Mucosa of descending colon (tissue), 3 donors: Measurements from ENCODE around the gene SLC25A11. TPM values are rescaled to one million over a fixed set of nuclear protein-coding genes. Genes with fewer than 3 reads are reported as not detected.
A peak's percentile ranks its signal among the peaks of the same experiment; 100 is the strongest.

Source experiments
- ATAC-seq: fragments of 200-7000 bp; cut with Tn5 transposase; one replicate; pipeline ENCODE4 v1.9.1; 2020; ENCODE audit warnings: mild to moderate bottlenecking, moderate library complexity
- DNase-seq, 3 donors: peaks; one replicate each; pipeline ENCODE4 v3.0.0-alpha.2; 2020
- H3K36me3 ChIP-seq: fragments of 200-600 bp; one replicate; pipeline ENCODE4 v1.8.0; 2021; ENCODE audit warnings: low read depth, mild to moderate bottlenecking
- H3K4me1 ChIP-seq: fragments of 200-600 bp; one replicate; pipeline ENCODE4 v1.8.0; 2021; ENCODE audit warnings: low read depth, mild to moderate bottlenecking
- H3K4me3 ChIP-seq: fragments of 200-600 bp; one replicate; pipeline ENCODE4 v1.8.0; 2021; ENCODE audit warnings: mild to moderate bottlenecking
- H3K9me3 ChIP-seq: fragments of 200-600 bp; one replicate; pipeline ENCODE4 v1.8.0; 2021; ENCODE audit warnings: mild to moderate bottlenecking
- CTCF ChIP-seq: fragments of 200-600 bp; IDR thresholded peaks from one replicate; pipeline ENCODE4 v1.8.0; 2022; ENCODE audit warnings: antibody characterized with exemption, mild to moderate bottlenecking
- intact Hi-C, 2 donors: fragments of 100-400 bp; cut with DNase I in 1 of 2; cut with micrococcal nuclease in 1 of 2; formaldehyde crosslinking; loops; one replicate each; pipeline versions ENCODE4 v1.11.0 to v1.11.1; 2022; cut with DNase I, micrococcal nuclease
- microRNA-seq: library from miRNA; unstranded; fragments of <30 nt; microRNA quantifications from one replicate; pipeline ENCODE4, GENCODE V29; 2019
- total RNA-seq, 3 donors: library from RNA; stranded (reverse); fragmentation: NEBNext Ultra II Directional in 2 of 3; extraction: Animal tissue kit (Norgen Biotek cat#: 25700) in 2 of 3; gene quantifications; one replicate each; pipeline versions ENCODE4 v1.2.1 to v1.2.4, GENCODE V29; 2021 to 2023
- donor health status: DM: no; HTN: no; CAD: no; lungs with moderate emphysema.
- donor health status: DM: no; HTN: no; CAD: no.
- donor health status: DM: no; HTN: yes; CAD: no.

SLC25A11 gene
- total RNA-seq, 3 donors from 2014 or later = 68.4 to 87.2 (median 72.8) TPM

- no peak for ATAC-seq
- H3K4me1 ChIP-seq = no peaks in the 10 kb centered on the region
- intact Hi-C loops = loop anchor here in 1 of 2 donors (10.0 kb wide), 1 partner anchor 168 kb away; no protein-coding TSS in a partner anchor
- DNase-seq = peak in 1 of 3 donors; percentile 45
- H3K36me3 ChIP-seq = peaks cover 3% of the 10 kb centered on the region
- H3K4me3 ChIP-seq = no peak overlapping the region
- H3K9me3 ChIP-seq = no peaks in the 10 kb centered on the region
- TF ChIP-seq CTCF = no peak
Measured at GRCh38 chr17:4892499-4893221, 47.2 kb downstream of the SLC25A11 start.

- Histone ChIP-seq H3K4me3 (no peak overlapping the region), H3K36me3 (peaks cover 3% of the 10 kb centered on the region), H3K4me1 (no peaks in the 10 kb centered on the region), H3K9me3 (no peaks in the 10 kb centered on the region)
- peak in 1 of 3 donors; percentile 53 for DNase-seq
- no peak for ATAC-seq
- no peak for TF ChIP-seq CTCF
- intact Hi-C loops = loop anchor here in 1 of 2 donors (10.0 kb wide), 1 partner anchor 167 kb away; no protein-coding TSS in a partner anchor
Measured at GRCh38 chr17:4891411-4892410, 48.1 kb downstream of the SLC25A11 start.

- intact Hi-C loops = loop anchor here (5.0 to 10.0 kb wide), 3 partner anchors 100 to 183 kb away; partner anchors contain the start of genes GLTPD2 (in 2 of the 2), VMO1 (in 2 of the 2) and PELP1 (in 1 of the 2)
Measured at GRCh38 chr17:4887581-4887980, 52.3 kb downstream of the SLC25A11 start.

More at GRCh38 chr17:4887581-4887980, 52.3 kb downstream of the SLC25A11 start:
- Histone ChIP-seq H3K4me3 (no peak overlapping the region), H3K4me1 (no peaks in the 10 kb centered on the region), H3K36me3 (peaks cover 3% of the 10 kb centered on the region), H3K9me3 (no peaks in the 10 kb centered on the region)
- no peak for TF ChIP-seq CTCF
- peak in 1 of 3 donors; percentile 29 for DNase-seq
- ATAC-seq = no peak

Small RNA genes within 50 kb of the gene (microRNA-seq; reads per million reads assigned to microRNA genes)
- gene MIR6864 (not detected), gene MIR6865 (not detected)

Other genes with a start within 250 kb of the SLC25A11 start
- 10 to 100 TPM; 30.1 to 51.2 (median 35.6) TPM for gene PELP1, start 235.9 kb downstream of the SLC25A11 start, total RNA-seq
- gene ARRB2, start 229.4 kb downstream of the SLC25A11 start, total RNA-seq = 10 to 100 TPM; 29.7 to 56.5 (median 49.9) TPM
- gene MED11, start 208.6 kb downstream of the SLC25A11 start, total RNA-seq = 10 to 100 TPM; 21.4 to 28.3 (median 22.2) TPM
- 1 to 10 TPM; 1.2 to 1.4 (median 1.3) TPM for gene ZMYND15, start 200.2 kb downstream of the SLC25A11 start, total RNA-seq
- gene CXCL16, start 200.1 kb downstream of the SLC25A11 start, total RNA-seq = 10 to 100 TPM; 20.3 to 41.9 (median 30.2) TPM
- 10 to 100 TPM in 2 of 3 donors, 1 to 10 TPM in 1; 5.0 to 20.7 (median 12.5) TPM for gene TM4SF5, start 168.2 kb downstream of the SLC25A11 start, total RNA-seq
- gene VMO1, start 153.7 kb downstream of the SLC25A11 start, total RNA-seq = 1 to 10 TPM in 2 of 3 donors, under 1 TPM in 1; 0.67 to 2.3 (median 2.1) TPM
- not detected for gene GLTPD2, start 151.1 kb downstream of the SLC25A11 start, total RNA-seq
- gene PSMB6, start 143.9 kb downstream of the SLC25A11 start, total RNA-seq = 100 to 1,000 TPM in 2 of 3 donors, 10 to 100 TPM in 1; 71.5 to 122 (median 109) TPM
- gene PLD2, start 132.9 kb downstream of the SLC25A11 start, total RNA-seq = 10 to 100 TPM; 24.4 to 29.8 (median 29.2) TPM
- gene MINK1, start 106.7 kb downstream of the SLC25A11 start, total RNA-seq = 100 to 1,000 TPM; 140 to 227 (median 170) TPM
- gene C17orf107, start 40.5 kb downstream of the SLC25A11 start, total RNA-seq = 1 to 10 TPM in 1 of 3 donors, under 1 TPM in 2; 0.52 to 2.6 (median 0.80) TPM
- 1 to 10 TPM in 1 of 3 donors, under 1 TPM in 1, not detected in 1; 0.24 to 1.3 TPM for gene CHRNE, start 36.9 kb downstream of the SLC25A11 start, total RNA-seq
- gene GP1BA, start 7.8 kb downstream of the SLC25A11 start, total RNA-seq = not detected
- 100 to 1,000 TPM in 2 of 3 donors, 10 to 100 TPM in 1; 90.8 to 118 (median 114) TPM for gene RNF167, start 222 bp upstream of the SLC25A11 start, total RNA-seq
- 100 to 1,000 TPM; 605 to 825 (median 723) TPM for gene PFN1, start 8.5 kb upstream of the SLC25A11 start, total RNA-seq
- 10 to 100 TPM in 2 of 3 donors, 1 to 10 TPM in 1; 8.6 to 12.4 (median 10.1) TPM for gene ENO3, start 11.1 kb upstream of the SLC25A11 start, total RNA-seq
- gene SPAG7, start 27.8 kb upstream of the SLC25A11 start, total RNA-seq = 10 to 100 TPM; 41.3 to 54.0 (median 51.7) TPM
- gene CAMTA2, start 47.6 kb upstream of the SLC25A11 start, total RNA-seq = 10 to 100 TPM; 56.6 to 71.7 (median 57.1) TPM
- 1 to 10 TPM; 1.8 to 4.5 (median 3.5) TPM for gene INCA1, start 57.5 kb upstream of the SLC25A11 start, total RNA-seq
- gene KIF1C, start 57.9 kb upstream of the SLC25A11 start, total RNA-seq = 100 to 1,000 TPM; 219 to 286 (median 273) TPM
- 1 to 10 TPM; 3.0 to 5.3 (median 3.6) TPM for gene SLC52A1, start 95.4 kb upstream of the SLC25A11 start, total RNA-seq
- gene ZFP3, start 138.4 kb upstream of the SLC25A11 start, total RNA-seq = 10 to 100 TPM in 2 of 3 donors, 1 to 10 TPM in 1; 8.0 to 11.2 (median 10.8) TPM
- 10 to 100 TPM in 1 of 3 donors, 1 to 10 TPM in 2; 8.2 to 12.1 (median 8.4) TPM for gene ZNF232, start 171.8 kb upstream of the SLC25A11 start, total RNA-seq
- under 1 TPM in 2 of 3 donors, not detected in 1; 0.09 to 0.10 TPM for gene USP6, start 176.0 kb upstream of the SLC25A11 start, total RNA-seq